Cardiac fibroblast (primary cell): ENCODE results near the gene FRMD5.

ENCODE experiments used
- DNase-seq, 2 donors: peaks; one replicate each; pipeline versions ENCODE4 v3.0.0 to v3.0.0-alpha.2; 2010; ENCODE audit warnings: low read depth in 2 of 2
- H3K4me3 ChIP-seq, 2 donors: replicated peaks in 1 of 2; 1 replicate in 1 of 2; 2 replicates in 1 of 2; pipeline ENCODE4 v1.5.1; 2011; ENCODE audit warnings: low read depth in 2 of 2, low read length in 2 of 2, mild to moderate bottlenecking in 2 of 2, moderate library complexity in 1 of 2
- TF ChIP-seq, protein P1 (sequence below): IDR thresholded peaks from one replicate; pipeline ENCODE4 v1.5.1; 2011; ENCODE audit warnings: low read depth, mild to moderate bottlenecking, low read length, inconsistent platforms

FRMD5 gene

GRCh38 chr15:43969802-43970375 lies 225.2 kb downstream of the FRMD5 start:
- DNase-seq: no peak
- H3K4me3 ChIP-seq: no peak overlapping the region
- TF ChIP-seq, protein P1, sequence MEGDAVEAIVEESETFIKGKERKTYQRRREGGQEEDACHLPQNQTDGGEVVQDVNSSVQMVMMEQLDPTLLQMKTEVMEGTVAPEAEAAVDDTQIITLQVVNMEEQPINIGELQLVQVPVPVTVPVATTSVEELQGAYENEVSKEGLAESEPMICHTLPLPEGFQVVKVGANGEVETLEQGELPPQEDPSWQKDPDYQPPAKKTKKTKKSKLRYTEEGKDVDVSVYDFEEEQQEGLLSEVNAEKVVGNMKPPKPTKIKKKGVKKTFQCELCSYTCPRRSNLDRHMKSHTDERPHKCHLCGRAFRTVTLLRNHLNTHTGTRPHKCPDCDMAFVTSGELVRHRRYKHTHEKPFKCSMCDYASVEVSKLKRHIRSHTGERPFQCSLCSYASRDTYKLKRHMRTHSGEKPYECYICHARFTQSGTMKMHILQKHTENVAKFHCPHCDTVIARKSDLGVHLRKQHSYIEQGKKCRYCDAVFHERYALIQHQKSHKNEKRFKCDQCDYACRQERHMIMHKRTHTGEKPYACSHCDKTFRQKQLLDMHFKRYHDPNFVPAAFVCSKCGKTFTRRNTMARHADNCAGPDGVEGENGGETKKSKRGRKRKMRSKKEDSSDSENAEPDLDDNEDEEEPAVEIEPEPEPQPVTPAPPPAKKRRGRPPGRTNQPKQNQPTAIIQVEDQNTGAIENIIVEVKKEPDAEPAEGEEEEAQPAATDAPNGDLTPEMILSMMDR: no peak

- no peak for DNase-seq
- H3K4me3 ChIP-seq: no peak overlapping the region
- TF ChIP-seq, protein P1: no peak
These were observed 226.5 kb downstream of the FRMD5 start for GRCh38 chr15:43968551-43968950.

DNA sequence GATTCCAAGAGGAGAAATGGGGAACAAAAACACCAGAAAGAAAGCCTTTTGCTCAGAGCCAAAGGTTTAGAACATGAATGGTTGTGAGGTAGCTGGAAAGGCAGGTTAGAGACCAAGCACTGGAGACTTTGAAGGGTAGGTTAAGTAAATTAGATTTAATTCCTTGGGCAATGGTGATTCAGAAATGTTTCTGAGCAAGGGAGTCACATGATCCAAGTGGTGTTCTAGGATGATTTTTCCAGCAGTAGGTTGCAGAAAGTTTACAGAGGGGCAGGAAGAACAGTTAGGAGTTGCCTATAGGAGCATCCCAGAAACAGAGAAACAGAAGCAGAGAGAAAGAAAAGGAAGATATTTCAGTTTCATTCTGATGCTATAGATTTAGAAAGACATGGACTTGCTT lies 228.4 kb downstream of the FRMD5 start:
- TF ChIP-seq, protein P1: no peak
- DNase-seq: peak; percentile 23 to 33
- no peak overlapping the region for H3K4me3 ChIP-seq

DNA sequence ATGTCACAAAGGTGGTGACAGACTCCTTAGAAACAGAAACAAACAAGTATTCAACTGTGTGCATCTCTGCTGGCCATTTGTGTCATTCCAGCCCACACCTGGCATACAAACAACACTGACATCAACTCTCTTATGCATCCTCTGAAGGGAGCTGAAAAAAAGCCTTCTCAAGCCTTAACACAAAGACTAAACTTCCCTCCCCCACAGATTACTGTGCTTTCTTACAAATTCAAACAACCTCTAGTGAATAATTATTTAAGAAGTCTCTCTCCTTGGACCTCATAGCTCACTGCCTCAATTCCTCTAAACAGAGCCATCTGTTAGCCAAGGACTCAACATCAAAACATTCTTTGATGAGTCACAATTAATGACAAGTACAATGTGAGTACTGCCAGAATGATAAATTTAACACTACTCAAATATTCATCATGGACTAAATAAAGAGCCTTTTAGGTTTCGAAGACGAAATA lies 236.2 kb downstream of the FRMD5 start:
- DNase-seq: peak; percentile 51 to 82
- TF ChIP-seq, protein P1: no peak
- no peak overlapping the region for H3K4me3 ChIP-seq

- DNase-seq: no peak
- TF ChIP-seq, protein P1: no peak
- H3K4me3 ChIP-seq: no peak overlapping the region
These were observed 237.3 kb downstream of the FRMD5 start for GRCh38 chr15:43957724-43958123.

DNA sequence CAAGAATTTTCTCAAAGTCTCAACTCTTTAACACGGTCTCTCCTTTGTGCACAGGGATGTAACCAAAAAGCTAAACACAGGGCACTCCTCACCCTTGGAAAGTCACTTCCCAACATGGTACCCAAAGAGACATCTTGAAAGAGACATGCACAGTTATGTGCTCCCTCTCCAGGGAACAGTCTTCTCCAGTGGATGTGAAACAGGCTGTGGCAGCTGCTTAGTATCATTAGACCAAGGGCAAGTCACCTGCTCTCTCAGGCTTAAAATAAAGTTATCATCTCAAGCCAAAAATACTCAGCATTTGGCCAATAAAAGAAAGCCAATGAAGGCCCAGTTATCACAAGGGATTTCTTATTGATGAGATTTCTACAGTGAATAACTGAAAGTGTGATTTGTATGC lies 239.9 kb downstream of the FRMD5 start:
- DNase-seq: no peak
- no peak overlapping the region for H3K4me3 ChIP-seq
- TF ChIP-seq, protein P1: no peak

DNA sequence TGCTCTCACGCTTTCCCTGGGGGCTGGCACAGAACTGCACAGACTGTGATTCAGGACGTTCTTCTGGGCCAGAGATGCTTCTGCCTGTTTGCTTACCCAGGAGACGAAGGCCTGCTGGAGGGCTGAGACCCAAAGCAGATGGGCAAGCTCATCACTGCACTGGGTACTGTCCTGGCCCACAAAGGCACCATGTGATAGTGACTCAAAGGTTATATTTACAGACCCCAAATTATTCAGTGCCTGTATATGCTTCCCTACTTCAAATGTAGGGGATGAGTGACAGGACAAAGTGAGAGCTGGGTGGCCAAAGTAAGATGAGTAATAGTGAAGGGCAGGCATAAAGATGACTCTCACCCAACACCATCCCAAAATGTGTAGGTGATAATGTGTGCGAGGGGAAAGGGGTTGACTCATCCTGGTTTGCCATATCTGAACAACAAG lies 240.9 kb downstream of the FRMD5 start:
- peak in 1 of 2 donors; percentile 28 for DNase-seq
- TF ChIP-seq, protein P1: no peak
- H3K4me3 ChIP-seq: no peak overlapping the region
